ENCODE data around the gene CHST7. TPM values are rescaled to one million over a fixed set of nuclear protein-coding genes. Genes with fewer than 3 reads are reported as not detected.
"Not testable (repeated sequence)": the region's sequence is repeated elsewhere in the genome, so short reads cannot be mapped to it uniquely, and the experiment has no call there.

The CHST7 gene
- total RNA-seq, 4 donors from 2014 or later: 4.9 to 10.3 (median 7.6) TPM

GRCh38 chrX:46543441-46543840 lies 30.1 kb upstream of the CHST7 start:
- 67% methylated on average over 2 of the region's 2 CpGs; no CpG with 5 or more reads in 1 of the 2 donors for WGBS, 2 donors (ENCODE audit: low coverage in 1 of 2)
- no peak overlapping the region for H3K27ac ChIP-seq

GRCh38 chrX:46544527-46544926 lies 29.0 kb upstream of the CHST7 start:
- DNase-seq; H3K36me3 ChIP-seq; H3K27me3 ChIP-seq; H3K9me3 ChIP-seq; in situ Hi-C loops (cut with MboI; ENCODE audit: low pct_ligation_motif_present in 1 of 4, low pct_unique_long_range_greater_than_20kb in 1 of 4, low sequenced_read_pairs in 3 of 4); intact Hi-C loops (cut with DNase I; ENCODE audit: low total_unique reads): not testable (repeated sequence)
- Histone ChIP-seq H3K4me1 (peaks cover 0 to 18% (median 6%) of the 10 kb centered on the region in 4 donors), H3K27ac (peak overlapping the region; percentile 73 to 91 (median 80)), H3K4me3 (peak overlapping the region in 3 of 4 donors; percentile 51 to 81 (median 76))
- 45% methylated on average over 7 of the region's 7 CpGs; no CpG with 5 or more reads in 1 of the 2 donors for WGBS, 2 donors (ENCODE audit: low coverage in 1 of 2)

More at GRCh38 chrX:46543441-46543840, 30.1 kb upstream of the CHST7 start:
- no peak for DNase-seq
- Histone ChIP-seq H3K4me1 (peaks cover 0 to 18% (median 6%) of the 10 kb centered on the region in 4 donors), H3K9me3 (no peaks in the 10 kb centered on the region), H3K36me3 (no peaks in the 10 kb centered on the region), H3K4me3 (no peak overlapping the region), H3K27me3 (no peaks in the 10 kb centered on the region)
- in situ Hi-C loops (cut with MboI; ENCODE audit: low pct_ligation_motif_present in 1 of 4, low pct_unique_long_range_greater_than_20kb in 1 of 4, low sequenced_read_pairs in 3 of 4) (no loop called here), intact Hi-C loops (cut with DNase I; ENCODE audit: low total_unique reads) (no loop called here)
- TF ChIP-seq EP300 (IDR thresholded peaks at IDR 0.05; ENCODE audit: low read depth) (no peak), CTCF (IDR thresholded peaks at IDR 0.05) (no peak), POLR2A (IDR thresholded peaks at IDR 0.05) (no peak), POLR2AphosphoS5 (IDR thresholded peaks at IDR 0.05) (no peak)

- no peaks in the 10 kb centered on the region for H3K36me3 ChIP-seq
- TF ChIP-seq EP300 (IDR thresholded peaks at IDR 0.05; ENCODE audit: low read depth) (no peak), POLR2AphosphoS5 (IDR thresholded peaks at IDR 0.05) (peak; percentile 73 to 84 (median 83)), POLR2A (IDR thresholded peaks at IDR 0.05) (peak; percentile 79), CTCF (IDR thresholded peaks at IDR 0.05) (peak; percentile 23 to 68 (median 34))
- peak within 1 kb of the TSS; percentile 51 to 81 (median 72) for H3K4me3 ChIP-seq
- DNase-seq: peak; percentile 94
- peak within 1 kb of the TSS; percentile 73 to 91 (median 80) for H3K27ac ChIP-seq
- H3K4me1 ChIP-seq: peaks cover 0 to 18% (median 6%) of the 10 kb centered on the region in 4 donors
- H3K27me3 ChIP-seq: no peaks in the 10 kb centered on the region
- in situ Hi-C loops (cut with MboI; ENCODE audit: low pct_ligation_motif_present in 1 of 4, low pct_unique_long_range_greater_than_20kb in 1 of 4, low sequenced_read_pairs in 3 of 4): no loop called here
- WGBS, 2 donors (ENCODE audit: low coverage in 1 of 2): 50% methylated on average over 57 of the region's 57 CpGs; no CpG with 5 or more reads in 1 of the 2 donors
- intact Hi-C loops (cut with DNase I; ENCODE audit: low total_unique reads): no loop called here
- no peaks in the 10 kb centered on the region for H3K9me3 ChIP-seq
These were observed 28.2 kb upstream of the CHST7 start, which contains the start of gene ZNF674 for GRCh38 chrX:46545111-46546005. Gene ZNF674 (minus strand): TSS chrX:46545421. CDS start chrX:46542087, 3,334 bp downstream.

GRCh38 chrX:46547857-46548256 lies 25.7 kb upstream of the CHST7 start:
- Histone ChIP-seq H3K4me3 (no peak overlapping the region), H3K27me3 (no peaks in the 10 kb centered on the region), H3K27ac (no peak overlapping the region), H3K36me3 (no peaks in the 10 kb centered on the region), H3K4me1 (peaks cover 0 to 18% (median 6%) of the 10 kb centered on the region in 4 donors), H3K9me3 (no peaks in the 10 kb centered on the region)
- intact Hi-C loops (cut with DNase I; ENCODE audit: low total_unique reads): no loop called here
- TF ChIP-seq EP300 (IDR thresholded peaks at IDR 0.05; ENCODE audit: low read depth) (no peak), CTCF (IDR thresholded peaks at IDR 0.05) (no peak), POLR2A (IDR thresholded peaks at IDR 0.05) (no peak), POLR2AphosphoS5 (IDR thresholded peaks at IDR 0.05) (no peak)
- no peak for DNase-seq
- in situ Hi-C loops (cut with MboI; ENCODE audit: low pct_ligation_motif_present in 1 of 4, low pct_unique_long_range_greater_than_20kb in 1 of 4, low sequenced_read_pairs in 3 of 4): no loop called here
- 81% methylated on average over 6 of the region's 6 CpGs; no CpG with 5 or more reads in 1 of the 2 donors for WGBS, 2 donors (ENCODE audit: low coverage in 1 of 2)
